Stimulated activated CD8-positive, alpha-beta memory T cell treated with anti-CD3 and anti-CD28 coated beads, Interleukin-7, amount 100 ng/mL, for 4 hours (primary cell): ENCODE measurements around the gene SPIRE1.
"Not testable (repeated sequence)": the region's sequence is repeated elsewhere in the genome, so short reads cannot be mapped to it uniquely, and the experiment has no call there.

ENCODE experiments used
- DNase-seq, 2 donors: peaks; one replicate each; pipeline ENCODE4 v3.0.0-alpha.2; 2020; ENCODE audit warnings: low read depth in 2 of 2

SPIRE1 gene

GRCh38 chr18:12417687-12418086 is 240.2 kb downstream of the SPIRE1 start:
- DNase-seq: no peak

GRCh38 chr18:12416098-12416729 is 241.7 kb downstream of the SPIRE1 start:
- DNase-seq: no peak

GRCh38 chr18:12411456-12411855 is 246.5 kb downstream of the SPIRE1 start:
- DNase-seq: no peak

- DNase-seq: not testable (repeated sequence)
Measured at GRCh38 chr18:12410747-12411146, 247.2 kb downstream of the SPIRE1 start.

- DNase-seq: no peak
Measured at GRCh38 chr18:12410081-12410481, 247.8 kb downstream of the SPIRE1 start.

- DNase-seq: no peak
Measured at GRCh38 chr18:12409469-12409868, 248.4 kb downstream of the SPIRE1 start.

GRCh38 chr18:12408247-12408869 is 249.5 kb downstream of the SPIRE1 start:
- DNase-seq: peak in 1 of 2 donors; percentile 12

- DNase-seq: no peak
Measured at GRCh38 chr18:12406371-12407111, 251.4 kb downstream of the SPIRE1 start.

- no peak for DNase-seq
Measured at GRCh38 chr18:12405066-12405465, 252.8 kb downstream of the SPIRE1 start.

- no peak for DNase-seq
Measured at GRCh38 chr18:12403601-12404506, 254.1 kb downstream of the SPIRE1 start.

- no peak for DNase-seq
Measured at GRCh38 chr18:12401881-12402280, 256.0 kb downstream of the SPIRE1 start.

- DNase-seq: no peak
Measured at GRCh38 chr18:12399231-12399630, 258.7 kb downstream of the SPIRE1 start.

GRCh38 chr18:12398625-12399024 is 259.3 kb downstream of the SPIRE1 start:
- DNase-seq: no peak

GRCh38 chr18:12397793-12398192 is 260.1 kb downstream of the SPIRE1 start:
- no peak for DNase-seq

GRCh38 chr18:12397254-12397653 is 260.7 kb downstream of the SPIRE1 start:
- DNase-seq: no peak
